Left lung (tissue), 10 donors: ENCODE results near the gene SLC25A25. TPM values are rescaled to one million over a fixed set of nuclear protein-coding genes. Genes with fewer than 3 reads are reported as not detected.

Experiments
- ATAC-seq: fragments of 200-7000 bp; cut with Tn5 transposase; one replicate; pipeline ENCODE4 v1.9.1; 2020; ENCODE audit warnings: moderate library complexity
- DNase-seq, 4 donors: peaks; one replicate each; pipeline ENCODE4 v3.0.0-alpha.2; 2013 to 2020
- H3K27ac ChIP-seq, 2 donors: fragments of 200-600 bp; sonication (generic) in 1 of 2; one replicate each; pipeline versions ENCODE4 v1.5.0 to v1.8.0; 2020 to 2021
- H3K27me3 ChIP-seq, 2 donors: fragments of 200-600 bp; sonication (generic) in 1 of 2; one replicate each; pipeline versions ENCODE4 v1.5.0 to v1.8.0; 2020 to 2021
- H3K36me3 ChIP-seq, 2 donors: fragments of 200-600 bp; sonication (generic) in 1 of 2; one replicate each; pipeline versions ENCODE4 v1.5.0 to v1.8.0; 2020 to 2021
- H3K4me1 ChIP-seq, 2 donors: fragments of 200-600 bp; one replicate each; pipeline ENCODE4 v1.8.0; 2021
- H3K4me3 ChIP-seq, 2 donors: fragments of 200-600 bp; sonication (generic) in 1 of 2; one replicate each; pipeline versions ENCODE4 v1.5.0 to v1.8.0; 2020 to 2021; ENCODE audit warnings: mild to moderate bottlenecking in 1 of 2
- H3K9me3 ChIP-seq, 2 donors: fragments of 200-600 bp; sonication (generic) in 1 of 2; one replicate each; pipeline versions ENCODE4 v1.5.0 to v1.8.0; 2020 to 2021
- CTCF ChIP-seq, 2 donors: fragments of 200-600 bp; sonication (generic) in 1 of 2; IDR thresholded peaks; one replicate each; pipeline versions ENCODE4 v1.5.0 to v1.8.0; 2021; ENCODE audit warnings: antibody characterized with exemption in 2 of 2
- intact Hi-C, 2 donors: fragments of 100-400 bp; cut with DNase I; formaldehyde crosslinking; loops; one replicate each; pipeline versions ENCODE4 v1.11.2 to v1.14.2; 2022
- polyA plus RNA-seq, 6 donors: library from polyadenylated mRNA; unstranded; fragments of 120-200 nt; gene quantifications; one replicate each; pipeline ENCODE4 v1.2.1, GENCODE V29; 2013; ENCODE audit not compliant: insufficient read length in 6 of 6
- total RNA-seq, 2 donors: library from RNA; stranded (reverse); fragmentation: NEBNext Ultra II Directional; extraction: Animal tissue kit (Norgen Biotek cat#: 25700); gene quantifications; one replicate each; pipeline ENCODE4 v1.2.1, GENCODE V29; 2021
- donor health status: DM: no; HTN: yes; CAD: no.
- donor health status: DM: no; HTN: no; CAD: no.

SLC25A25 gene
- total and polyA plus RNA-seq, 8 donors, result 9.8 to 21.0 (median 15.4) TPM

- no peaks in the 10 kb centered on the region for H3K27me3 ChIP-seq
- TF ChIP-seq CTCF (IDR thresholded peaks at IDR 0.05), result no peak
- intact Hi-C loops, result no loop called here
- no peak for ATAC-seq
- no peak overlapping the region for H3K4me3 ChIP-seq
- no peaks in the 10 kb centered on the region for H3K36me3 ChIP-seq
- peak in 1 of 4 donors; percentile 35 for DNase-seq
- no peaks in the 10 kb centered on the region for H3K9me3 ChIP-seq
- H3K27ac ChIP-seq, result no peak overlapping the region
- no peaks in the 10 kb centered on the region for H3K4me1 ChIP-seq
Measured at GRCh38 chr9:128136816-128137793, 69.1 kb downstream of the SLC25A25 start.

- Histone ChIP-seq H3K4me3 (no peak overlapping the region), H3K9me3 (no peaks in the 10 kb centered on the region), H3K36me3 (no peaks in the 10 kb centered on the region), H3K4me1 (no peaks in the 10 kb centered on the region), H3K27ac (no peak overlapping the region), H3K27me3 (no peaks in the 10 kb centered on the region)
- ATAC-seq (no peak), DNase-seq (peak in 1 of 4 donors; percentile 8)
- intact Hi-C loops, result no loop called here
- TF ChIP-seq CTCF (IDR thresholded peaks at IDR 0.05), result no peak
Measured at GRCh38 chr9:128138001-128138400, 70.0 kb downstream of the SLC25A25 start.

- no peak overlapping the region for H3K27ac ChIP-seq
- peaks cover 0 to 10% of the 10 kb centered on the region in 2 donors for H3K4me1 ChIP-seq
- no peak overlapping the region for H3K4me3 ChIP-seq
- intact Hi-C loops, result no loop called here
- DNase-seq, result peak in 1 of 4 donors; percentile 33
- no peaks in the 10 kb centered on the region for H3K36me3 ChIP-seq
- ATAC-seq, result no peak
- H3K27me3 ChIP-seq, result no peaks in the 10 kb centered on the region
- TF ChIP-seq CTCF (IDR thresholded peaks at IDR 0.05), result no peak
- no peaks in the 10 kb centered on the region for H3K9me3 ChIP-seq
Measured at GRCh38 chr9:128139621-128140020, 71.6 kb downstream of the SLC25A25 start.

- intact Hi-C loops, result no loop called here
- DNase-seq (no peak), ATAC-seq (no peak)
- Histone ChIP-seq H3K36me3 (no peaks in the 10 kb centered on the region), H3K27ac (no peak overlapping the region), H3K9me3 (no peaks in the 10 kb centered on the region), H3K4me3 (no peak overlapping the region), H3K27me3 (no peaks in the 10 kb centered on the region), H3K4me1 (peaks cover 0 to 20% of the 10 kb centered on the region in 2 donors)
- no peak for TF ChIP-seq CTCF (IDR thresholded peaks at IDR 0.05)
Measured at GRCh38 chr9:128141604-128142003, 73.6 kb downstream of the SLC25A25 start.

- no peaks in the 10 kb centered on the region for H3K36me3 ChIP-seq
- H3K4me3 ChIP-seq, result no peak overlapping the region
- intact Hi-C loops, result no loop called here
- H3K4me1 ChIP-seq, result peaks cover 0 to 20% of the 10 kb centered on the region in 2 donors
- ATAC-seq (no peak), DNase-seq (peak in 1 of 4 donors; percentile 13)
- H3K9me3 ChIP-seq, result no peaks in the 10 kb centered on the region
- TF ChIP-seq CTCF (IDR thresholded peaks at IDR 0.05), result no peak
- no peak overlapping the region for H3K27ac ChIP-seq
- no peaks in the 10 kb centered on the region for H3K27me3 ChIP-seq
Measured at GRCh38 chr9:128142061-128142460, 74.0 kb downstream of the SLC25A25 start.
